WI38 (cell line): Measurements from ENCODE around the gene USP16.

Experiments used
- H3K4me3 ChIP-seq: 2 replicates; pipeline ENCODE4 v1.5.1; 2011; ENCODE audit warnings: low read depth, mild to moderate bottlenecking, control low read depth, low read length
- TF ChIP-seq, protein P1 (sequence below): IDR thresholded peaks from 2 replicates; pipeline ENCODE4 v1.5.1; 2012; ENCODE audit warnings: low read depth, mild to moderate bottlenecking, control low read depth, low read length

Gene USP16

DNA sequence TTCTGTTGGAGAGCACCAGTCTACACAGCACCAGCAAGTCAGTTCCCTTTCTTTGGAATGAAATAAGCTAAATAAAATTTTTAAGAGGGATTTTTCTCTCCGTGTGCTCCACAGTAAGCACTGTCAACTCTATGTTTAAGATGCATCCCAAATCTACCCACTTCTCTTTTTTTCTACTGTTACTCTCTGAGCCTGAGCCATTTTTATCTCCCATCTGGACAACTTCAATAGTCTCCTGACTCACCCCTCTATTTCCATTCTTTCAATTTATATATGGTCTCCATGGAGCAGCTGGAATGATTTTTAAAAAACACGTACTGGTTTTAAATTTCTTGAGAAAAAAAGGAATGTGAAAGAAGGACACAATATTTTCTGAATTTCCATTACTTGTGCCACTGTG lies 73.7 kb downstream of the USP16 start:
- no peak overlapping the region for H3K4me3 ChIP-seq
- TF ChIP-seq, protein P1, sequence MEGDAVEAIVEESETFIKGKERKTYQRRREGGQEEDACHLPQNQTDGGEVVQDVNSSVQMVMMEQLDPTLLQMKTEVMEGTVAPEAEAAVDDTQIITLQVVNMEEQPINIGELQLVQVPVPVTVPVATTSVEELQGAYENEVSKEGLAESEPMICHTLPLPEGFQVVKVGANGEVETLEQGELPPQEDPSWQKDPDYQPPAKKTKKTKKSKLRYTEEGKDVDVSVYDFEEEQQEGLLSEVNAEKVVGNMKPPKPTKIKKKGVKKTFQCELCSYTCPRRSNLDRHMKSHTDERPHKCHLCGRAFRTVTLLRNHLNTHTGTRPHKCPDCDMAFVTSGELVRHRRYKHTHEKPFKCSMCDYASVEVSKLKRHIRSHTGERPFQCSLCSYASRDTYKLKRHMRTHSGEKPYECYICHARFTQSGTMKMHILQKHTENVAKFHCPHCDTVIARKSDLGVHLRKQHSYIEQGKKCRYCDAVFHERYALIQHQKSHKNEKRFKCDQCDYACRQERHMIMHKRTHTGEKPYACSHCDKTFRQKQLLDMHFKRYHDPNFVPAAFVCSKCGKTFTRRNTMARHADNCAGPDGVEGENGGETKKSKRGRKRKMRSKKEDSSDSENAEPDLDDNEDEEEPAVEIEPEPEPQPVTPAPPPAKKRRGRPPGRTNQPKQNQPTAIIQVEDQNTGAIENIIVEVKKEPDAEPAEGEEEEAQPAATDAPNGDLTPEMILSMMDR, result no peak

GRCh38 chr21:29102791-29103257 lies 78.4 kb downstream of the USP16 start:
- H3K4me3 ChIP-seq, result no peak overlapping the region
- TF ChIP-seq, protein P1, result no peak
